Measurements from ENCODE around the gene NBEAL2.

- TF ChIP-seq RNF2 (IDR thresholded peaks at IDR 0.05; ENCODE audit: borderline replicate concordance, low read depth, low read length, missing control alignments, poor library complexity, severe bottlenecking) (no peak), CTCF (IDR thresholded peaks at IDR 0.05; ENCODE audit: control extremely low read depth in 1 of 3, insufficient read depth in 1 of 3, low read depth in 1 of 3, low read length in 3 of 3) (no peak), GTF2F1 (IDR thresholded peaks at IDR 0.05; ENCODE audit: borderline replicate concordance, low read depth, low read length) (no peak), CHD1 (IDR thresholded peaks at IDR 0.05; ENCODE audit: low read depth, low read length) (no peak)
Observed at GRCh38 chr3:47004369-47005211, 25.1 kb downstream of the NBEAL2 start.
